Immature natural killer cell (primary cell): ENCODE results near the gene PRKCG. TPM values are rescaled to one million over a fixed set of nuclear protein-coding genes. Genes with fewer than 3 reads are reported as not detected.
"Not testable (repeated sequence)": the region's sequence is repeated elsewhere in the genome, so short reads cannot be mapped to it uniquely, and the experiment has no call there.

ENCODE experiments used
- DNase-seq, 3 donors: peaks; one replicate each; pipeline ENCODE4 v3.0.0; 2022; ENCODE audit warnings: mixed read lengths in 1 of 3
- H3K27ac Mint-ChIP-seq, 6 donors: one replicate each; pipeline ENCODE4 v1.8.0; 2020; ENCODE audit warnings: mixed read lengths in 6 of 6, mild to moderate bottlenecking in 5 of 6, inconsistent platforms in 4 of 6, moderate library complexity in 3 of 6
- H3K27me3 Mint-ChIP-seq, 3 donors: one replicate each; pipeline ENCODE4 v1.8.0; 2020 to 2021; ENCODE audit warnings: low read depth in 3 of 3, mild to moderate bottlenecking in 3 of 3, mixed read lengths in 3 of 3, moderate library complexity in 3 of 3, inconsistent platforms in 1 of 3
- H3K36me3 Mint-ChIP-seq, 3 donors: one replicate each; pipeline ENCODE4 v1.8.0; 2020; ENCODE audit warnings: mixed read lengths in 3 of 3, inconsistent platforms in 2 of 3, mild to moderate bottlenecking in 2 of 3
- H3K4me1 Mint-ChIP-seq, 2 donors: one replicate each; pipeline ENCODE4 v1.8.0; 2020; ENCODE audit warnings: inconsistent platforms in 2 of 2, mild to moderate bottlenecking in 2 of 2, mixed read lengths in 2 of 2, moderate library complexity in 1 of 2
- H3K4me3 Mint-ChIP-seq, 5 donors: one replicate each; pipeline ENCODE4 v1.8.0; 2020; ENCODE audit warnings: mild to moderate bottlenecking in 5 of 5, mixed read lengths in 5 of 5, inconsistent platforms in 3 of 5, moderate library complexity in 3 of 5
- H3K9me3 Mint-ChIP-seq, 6 donors: one replicate each; pipeline ENCODE4 v1.8.0; 2020; ENCODE audit warnings: mild to moderate bottlenecking in 6 of 6, mixed read lengths in 6 of 6, inconsistent platforms in 4 of 6, moderate library complexity in 3 of 6
- polyA plus RNA-seq, 3 donors: library from polyadenylated mRNA; unstranded; fragments of 300-500 nt; fragmentation: Illumina TruSeq; gene quantifications; one replicate each; pipeline ENCODE4 v1.2.3, GENCODE V29; 2021

Gene PRKCG
- polyA plus RNA-seq, 3 donors from 2014 or later = not detected

DNA sequence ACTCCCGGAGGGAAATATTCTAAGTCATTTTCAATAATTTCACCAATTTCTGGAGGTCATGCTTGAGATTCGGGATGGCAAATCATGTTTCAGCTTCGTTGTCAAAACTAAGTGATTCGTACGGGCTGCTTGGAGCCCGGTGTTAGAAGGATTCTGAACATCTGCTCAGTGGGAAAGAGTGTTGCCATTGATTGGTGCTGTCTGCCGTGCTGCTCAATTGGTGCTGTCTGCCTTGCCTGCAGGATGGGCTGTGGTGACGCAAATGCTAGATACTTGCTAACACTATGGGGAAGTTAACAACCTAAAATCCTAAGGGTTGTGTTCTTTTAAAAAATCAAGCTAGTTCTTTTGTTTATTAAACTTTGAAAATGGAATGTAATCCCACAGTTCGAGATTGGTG lies 63.4 kb downstream of the PRKCG start:
- Mint-ChIP-seq H3K27me3 (peaks cover 3 to 18% (median 11%) of the 10 kb centered on the region in 3 donors), H3K9me3 (peaks cover 0 to 2% (median 0%) of the 10 kb centered on the region in 6 donors), H3K36me3 (no peaks in the 10 kb centered on the region), H3K27ac (no peak overlapping the region), H3K4me3 (no peak overlapping the region), H3K4me1 (no peaks in the 10 kb centered on the region)
- no peak for DNase-seq

DNA sequence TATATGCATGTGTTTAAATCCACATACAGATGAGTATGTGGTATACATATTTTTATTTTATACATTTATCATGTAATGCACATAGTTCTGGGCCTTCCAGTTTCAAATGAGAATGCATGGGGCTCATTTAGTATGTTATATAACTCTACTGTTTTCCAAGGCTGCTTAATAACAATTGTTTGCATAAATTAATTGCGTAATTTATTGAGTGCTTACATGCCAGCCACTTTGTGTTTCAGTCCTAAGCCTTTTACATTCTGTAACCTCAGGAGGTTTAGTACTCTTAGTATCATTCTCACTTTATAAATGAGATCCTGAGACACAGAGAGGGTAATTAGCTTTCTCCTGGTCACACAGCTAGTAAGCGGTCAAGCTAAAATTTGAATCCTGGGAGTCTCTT lies 64.0 kb downstream of the PRKCG start:
- H3K4me3 Mint-ChIP-seq = no peak overlapping the region
- H3K27ac Mint-ChIP-seq = no peak overlapping the region
- DNase-seq = no peak
- no peaks in the 10 kb centered on the region for H3K4me1 Mint-ChIP-seq
- H3K27me3 Mint-ChIP-seq = peaks cover 3 to 17% (median 11%) of the 10 kb centered on the region in 3 donors
- H3K9me3 Mint-ChIP-seq = peaks cover 0 to 2% (median 0%) of the 10 kb centered on the region in 6 donors
- H3K36me3 Mint-ChIP-seq = no peaks in the 10 kb centered on the region

DNA sequence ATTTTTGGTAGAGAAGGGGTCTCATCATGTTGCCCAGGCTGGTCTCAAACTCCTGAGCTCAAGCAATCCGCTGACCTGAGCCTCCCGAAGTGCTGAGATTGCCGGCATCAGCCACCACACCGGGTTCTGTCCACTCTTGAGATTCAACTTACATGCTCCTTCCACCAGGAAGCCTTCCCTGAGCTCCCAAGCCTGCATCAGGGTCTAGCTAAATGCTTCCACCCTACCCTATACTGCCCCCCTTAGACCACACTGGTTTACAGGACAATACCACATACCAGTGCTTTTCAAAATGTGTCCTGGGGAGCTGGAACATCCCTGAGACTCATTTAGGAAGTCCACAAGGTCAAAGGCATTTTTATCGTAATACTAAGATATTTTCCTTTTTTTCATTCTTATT lies 65.6 kb downstream of the PRKCG start:
- Mint-ChIP-seq H3K4me1 (no peaks in the 10 kb centered on the region), H3K4me3 (no peak overlapping the region), H3K27ac (no peak overlapping the region), H3K9me3 (peaks cover 0 to 2% (median 0%) of the 10 kb centered on the region in 6 donors), H3K36me3 (no peaks in the 10 kb centered on the region), H3K27me3 (peaks cover 3 to 13% (median 6%) of the 10 kb centered on the region in 3 donors)
- no peak for DNase-seq

DNA sequence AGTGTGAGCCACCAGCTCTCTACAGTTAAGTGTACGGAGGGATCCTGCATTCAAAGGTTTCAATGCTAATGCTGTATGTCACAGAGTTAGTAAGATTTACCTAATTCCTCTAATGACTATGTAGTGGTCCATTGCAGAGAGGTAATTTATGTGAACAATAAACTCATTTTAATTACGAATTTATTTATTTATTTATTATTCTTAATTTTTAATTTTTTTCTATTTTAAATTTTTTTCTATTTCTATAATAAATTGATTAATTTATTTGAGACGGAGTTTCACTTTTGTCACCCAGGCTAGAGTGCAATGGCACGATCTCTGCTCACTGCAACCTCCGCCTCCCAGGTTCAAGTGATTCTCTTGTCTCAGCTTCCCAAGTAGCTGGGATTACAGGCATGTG lies 66.6 kb downstream of the PRKCG start:
- not testable (repeated sequence) for H3K27ac Mint-ChIP-seq, H3K9me3 Mint-ChIP-seq, H3K27me3 Mint-ChIP-seq, H3K4me1 Mint-ChIP-seq, H3K36me3 Mint-ChIP-seq, H3K4me3 Mint-ChIP-seq, DNase-seq

DNA sequence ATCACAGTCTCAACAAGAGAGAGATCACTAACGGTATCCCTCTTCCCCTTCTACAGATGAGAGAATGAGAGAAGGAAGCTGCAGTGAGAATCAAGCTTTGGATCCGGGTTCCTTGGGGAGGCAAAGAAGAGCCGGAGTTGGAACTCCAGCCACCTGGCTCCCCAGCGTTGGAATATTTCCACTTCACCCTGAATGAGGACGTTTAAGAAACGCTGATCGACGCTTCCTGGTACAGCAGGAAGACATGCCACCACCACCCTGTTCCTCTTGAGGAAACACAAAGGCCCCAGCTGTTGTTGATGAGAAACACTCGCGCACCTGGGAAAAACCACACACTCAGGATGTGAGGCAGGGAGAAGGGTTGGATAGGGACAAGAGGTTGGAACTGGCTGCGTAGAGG lies 69.4 kb downstream of the PRKCG start:
- Mint-ChIP-seq H3K27me3 (peaks cover 0 to 8% (median 5%) of the 10 kb centered on the region in 3 donors), H3K36me3 (no peaks in the 10 kb centered on the region), H3K4me3 (no peak overlapping the region), H3K27ac (no peak overlapping the region), H3K9me3 (no peaks in the 10 kb centered on the region), H3K4me1 (no peaks in the 10 kb centered on the region)
- no peak for DNase-seq

DNA sequence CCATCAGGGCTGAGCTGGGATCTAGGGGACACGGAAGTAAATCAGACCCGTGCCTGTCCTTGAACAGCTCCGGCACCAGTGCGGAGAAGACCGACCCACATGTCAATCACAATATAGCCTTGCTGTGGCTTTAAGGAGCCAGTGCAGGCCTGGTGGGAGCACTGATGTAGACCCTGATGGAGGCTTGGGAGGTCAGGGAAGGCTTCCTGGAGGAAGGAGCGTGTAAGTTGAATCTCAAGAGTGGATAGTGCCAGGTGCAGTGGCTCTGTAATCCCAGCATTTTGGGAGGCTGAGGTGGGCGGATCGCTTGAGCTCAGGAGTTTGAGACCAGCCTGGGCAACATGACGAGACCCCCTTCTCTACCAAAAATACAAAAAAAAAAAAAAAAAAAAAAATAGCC lies 70.0 kb downstream of the PRKCG start:
- Mint-ChIP-seq H3K9me3 (no peaks in the 10 kb centered on the region), H3K4me3 (no peak overlapping the region), H3K36me3 (no peaks in the 10 kb centered on the region), H3K27me3 (peaks cover 0 to 8% (median 5%) of the 10 kb centered on the region in 3 donors), H3K27ac (no peak overlapping the region), H3K4me1 (no peaks in the 10 kb centered on the region)
- DNase-seq = no peak

DNA sequence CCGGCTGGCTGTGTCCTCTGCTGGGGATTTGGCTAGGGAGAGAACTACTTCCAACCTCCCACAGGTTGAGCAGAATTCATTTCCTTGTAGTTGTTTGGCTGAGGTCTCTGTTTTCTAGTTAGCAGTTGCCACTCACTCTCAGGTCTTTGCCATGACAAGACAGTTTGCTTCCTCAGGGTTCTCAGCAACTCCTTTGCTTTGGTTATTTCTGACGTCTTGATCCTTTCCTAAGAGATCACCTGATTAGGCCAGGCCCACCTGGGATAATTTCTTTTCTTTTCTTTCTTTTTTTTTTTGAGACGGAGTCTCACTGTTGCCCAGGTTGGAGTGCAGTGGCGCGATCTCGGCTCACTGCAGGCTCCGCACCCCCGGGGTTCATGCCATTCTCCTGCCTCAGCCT lies 71.4 kb downstream of the PRKCG start:
- Mint-ChIP-seq H3K9me3 (no peaks in the 10 kb centered on the region), H3K4me3 (no peak overlapping the region), H3K27ac (no peak overlapping the region), H3K4me1 (no peaks in the 10 kb centered on the region), H3K36me3 (no peaks in the 10 kb centered on the region), H3K27me3 (peaks cover 6 to 14% (median 10%) of the 10 kb centered on the region in 3 donors)
- no peak for DNase-seq

Other genes starting within 250 kb of the PRKCG start
- under 1 TPM in 2 of 3 donors, not detected in 1; 0.20 to 0.28 TPM for gene NLRP12, start 57.9 kb upstream of the PRKCG start, polyA plus RNA-seq
- gene MYADM, start 14.3 kb upstream of the PRKCG start, polyA plus RNA-seq = 10 to 100 TPM; 20.1 to 40.5 (median 34.0) TPM
- gene CACNG7, start 27.1 kb downstream of the PRKCG start, polyA plus RNA-seq = not detected
- gene CACNG8, start 80.7 kb downstream of the PRKCG start, polyA plus RNA-seq = not detected
- gene CACNG6, start 109.4 kb downstream of the PRKCG start, polyA plus RNA-seq = not detected
- 1 to 10 TPM in 1 of 3 donors, not detected in 2; 1.1 TPM for gene VSTM1, start 181.7 kb downstream of the PRKCG start, polyA plus RNA-seq
- gene TARM1, start 199.2 kb downstream of the PRKCG start, polyA plus RNA-seq = not detected
- under 1 TPM in 2 of 3 donors, not detected in 1; 0.33 to 0.82 TPM for gene OSCAR, start 218.6 kb downstream of the PRKCG start, polyA plus RNA-seq
- 100 to 1,000 TPM; 367 to 704 (median 506) TPM for gene NDUFA3, start 220.7 kb downstream of the PRKCG start, polyA plus RNA-seq
- gene TFPT, start 233.5 kb downstream of the PRKCG start, polyA plus RNA-seq = 10 to 100 TPM; 20.1 to 26.4 (median 20.6) TPM
- 10 to 100 TPM; 61.0 to 81.0 (median 72.7) TPM for gene PRPF31, start 233.6 kb downstream of the PRKCG start, polyA plus RNA-seq